ENCODE measurements around the gene LTO1.

DNA sequence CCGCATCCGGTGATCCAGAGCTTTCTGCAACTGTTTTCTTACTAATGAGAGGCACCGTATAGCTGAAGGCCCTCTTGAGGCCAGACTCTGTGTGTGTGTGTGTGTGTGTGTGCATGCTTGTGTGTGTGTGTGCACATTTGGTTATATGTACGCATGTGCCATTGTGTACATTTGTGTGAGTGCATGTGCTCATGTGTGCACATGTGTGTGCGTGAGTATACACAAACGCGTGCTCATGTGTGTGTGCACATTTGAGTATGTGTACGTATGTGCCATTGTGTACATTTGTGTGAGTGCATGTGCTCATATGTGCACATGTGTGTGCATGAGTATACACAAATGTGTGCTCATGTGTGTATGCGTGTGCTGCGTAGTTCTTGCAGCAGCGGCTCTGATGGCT is 40.9 kb upstream of the LTO1 start:
- TF ChIP-seq BCL11A (IDR thresholded peaks at IDR 0.05; ENCODE audit: low read depth, low read length) (no peak), NR2C2 (IDR thresholded peaks at IDR 0.05; ENCODE audit: borderline replicate concordance, control insufficient read depth, insufficient read length, low read depth) (no peak), EZH2 (IDR thresholded peaks at IDR 0.05; ENCODE audit: borderline replicate concordance, control insufficient read depth, low read depth, low read length) (no peak), FOXM1 (IDR thresholded peaks at IDR 0.05; ENCODE audit: low read depth, low read length) (no peak), FOS (IDR thresholded peaks at IDR 0.05; ENCODE audit: borderline replicate concordance, extremely low read depth, insufficient read length) (no peak), ZNF24 (IDR thresholded peaks at IDR 0.05) (no peak), NFYB (IDR thresholded peaks at IDR 0.05; ENCODE audit: insufficient read depth, low read depth, low read length) (no peak), TAF1 (IDR thresholded peaks at IDR 0.05; ENCODE audit: borderline replicate concordance, low read depth, low read length) (no peak), PAX5 (IDR thresholded peaks at IDR 0.05; ENCODE audit: borderline replicate concordance, low read depth, low read length) (no peak)
- TF ChIP-seq, protein P1, sequence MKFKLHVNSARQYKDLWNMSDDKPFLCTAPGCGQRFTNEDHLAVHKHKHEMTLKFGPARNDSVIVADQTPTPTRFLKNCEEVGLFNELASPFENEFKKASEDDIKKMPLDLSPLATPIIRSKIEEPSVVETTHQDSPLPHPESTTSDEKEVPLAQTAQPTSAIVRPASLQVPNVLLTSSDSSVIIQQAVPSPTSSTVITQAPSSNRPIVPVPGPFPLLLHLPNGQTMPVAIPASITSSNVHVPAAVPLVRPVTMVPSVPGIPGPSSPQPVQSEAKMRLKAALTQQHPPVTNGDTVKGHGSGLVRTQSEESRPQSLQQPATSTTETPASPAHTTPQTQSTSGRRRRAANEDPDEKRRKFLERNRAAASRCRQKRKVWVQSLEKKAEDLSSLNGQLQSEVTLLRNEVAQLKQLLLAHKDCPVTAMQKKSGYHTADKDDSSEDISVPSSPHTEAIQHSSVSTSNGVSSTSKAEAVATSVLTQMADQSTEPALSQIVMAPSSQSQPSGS (IDR thresholded peaks at IDR 0.05; ENCODE audit: low read length), result no peak
- TF ChIP-seq, protein P2, sequence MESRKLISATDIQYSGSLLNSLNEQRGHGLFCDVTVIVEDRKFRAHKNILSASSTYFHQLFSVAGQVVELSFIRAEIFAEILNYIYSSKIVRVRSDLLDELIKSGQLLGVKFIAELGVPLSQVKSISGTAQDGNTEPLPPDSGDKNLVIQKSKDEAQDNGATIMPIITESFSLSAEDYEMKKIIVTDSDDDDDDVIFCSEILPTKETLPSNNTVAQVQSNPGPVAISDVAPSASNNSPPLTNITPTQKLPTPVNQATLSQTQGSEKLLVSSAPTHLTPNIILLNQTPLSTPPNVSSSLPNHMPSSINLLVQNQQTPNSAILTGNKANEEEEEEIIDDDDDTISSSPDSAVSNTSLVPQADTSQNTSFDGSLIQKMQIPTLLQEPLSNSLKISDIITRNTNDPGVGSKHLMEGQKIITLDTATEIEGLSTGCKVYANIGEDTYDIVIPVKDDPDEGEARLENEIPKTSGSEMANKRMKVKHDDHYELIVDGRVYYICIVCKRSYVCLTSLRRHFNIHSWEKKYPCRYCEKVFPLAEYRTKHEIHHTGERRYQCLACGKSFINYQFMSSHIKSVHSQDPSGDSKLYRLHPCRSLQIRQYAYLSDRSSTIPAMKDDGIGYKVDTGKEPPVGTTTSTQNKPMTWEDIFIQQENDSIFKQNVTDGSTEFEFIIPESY (IDR thresholded peaks at IDR 0.05), result no peak
- TF ChIP-seq, protein P3, sequence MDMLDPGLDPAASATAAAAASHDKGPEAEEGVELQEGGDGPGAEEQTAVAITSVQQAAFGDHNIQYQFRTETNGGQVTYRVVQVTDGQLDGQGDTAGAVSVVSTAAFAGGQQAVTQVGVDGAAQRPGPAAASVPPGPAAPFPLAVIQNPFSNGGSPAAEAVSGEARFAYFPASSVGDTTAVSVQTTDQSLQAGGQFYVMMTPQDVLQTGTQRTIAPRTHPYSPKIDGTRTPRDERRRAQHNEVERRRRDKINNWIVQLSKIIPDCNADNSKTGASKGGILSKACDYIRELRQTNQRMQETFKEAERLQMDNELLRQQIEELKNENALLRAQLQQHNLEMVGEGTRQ (IDR thresholded peaks at IDR 0.05; ENCODE audit: borderline replicate concordance, low read depth, low read length), result no peak
